ENCODE data around the gene CACNA1F.

Gene CACNA1F

DNA sequence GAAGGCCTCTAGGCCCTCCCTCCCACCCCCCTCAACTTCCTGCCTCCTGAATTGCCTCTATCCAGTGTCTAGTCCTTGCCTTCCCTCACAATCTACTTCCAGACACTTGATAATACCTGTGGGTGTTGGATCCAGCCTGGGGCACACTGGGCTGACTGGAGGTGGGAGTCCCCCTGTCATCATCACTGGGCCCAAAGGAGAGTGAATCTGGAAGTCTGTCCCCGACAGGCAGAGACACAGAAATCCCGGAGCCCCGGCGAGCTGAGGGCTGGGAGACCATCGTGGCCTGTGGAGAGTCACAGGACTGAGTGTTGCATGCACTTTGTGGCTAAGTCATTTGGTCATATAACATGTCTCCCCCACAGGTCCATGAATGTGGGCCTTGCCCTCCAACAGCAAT is 24.7 kb downstream of the CACNA1F start:
- H3K9me3 ChIP-seq (ENCODE audit: control insufficient read depth, insufficient read depth, low read length) = no peaks in the 10 kb centered on the region
- no peaks in the 10 kb centered on the region for H3K36me3 ChIP-seq (ENCODE audit: insufficient read depth, low read length)
- peaks cover 8% of the 10 kb centered on the region; the same call in 1 of the 2 replicates for H3K4me1 ChIP-seq (ENCODE audit: insufficient read depth, low read length)
- no peak overlapping the region for H3K9ac ChIP-seq (ENCODE audit: low read depth, low read length)

DNA sequence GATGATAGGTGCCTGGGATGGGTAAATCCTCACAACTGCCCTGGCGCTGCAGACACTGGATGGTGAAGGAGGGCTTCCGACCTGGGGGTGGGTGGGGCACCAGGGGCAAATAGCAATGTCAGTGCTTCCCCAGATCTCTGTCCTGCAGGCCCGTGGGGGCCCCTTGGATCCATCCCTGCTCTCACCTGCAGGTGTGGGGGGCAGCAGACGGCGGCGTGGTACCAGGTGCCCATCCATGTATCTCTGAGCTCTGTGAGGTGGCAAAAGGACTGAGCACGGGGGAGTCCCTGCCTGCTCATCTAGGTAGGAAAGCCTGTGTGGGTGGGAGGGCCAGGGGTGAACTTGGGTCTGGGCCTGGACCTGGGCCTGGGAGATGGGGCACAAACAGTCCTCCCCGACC is 26.6 kb downstream of the CACNA1F start:
- Histone ChIP-seq H3K9me3 (ENCODE audit: control insufficient read depth, insufficient read depth, low read length) (no peaks in the 10 kb centered on the region), H3K36me3 (ENCODE audit: insufficient read depth, low read length) (no peaks in the 10 kb centered on the region), H3K4me1 (ENCODE audit: insufficient read depth, low read length) (peaks cover 8% of the 10 kb centered on the region; the same call in 1 of the 2 replicates), H3K9ac (ENCODE audit: low read depth, low read length) (no peak overlapping the region)

DNA sequence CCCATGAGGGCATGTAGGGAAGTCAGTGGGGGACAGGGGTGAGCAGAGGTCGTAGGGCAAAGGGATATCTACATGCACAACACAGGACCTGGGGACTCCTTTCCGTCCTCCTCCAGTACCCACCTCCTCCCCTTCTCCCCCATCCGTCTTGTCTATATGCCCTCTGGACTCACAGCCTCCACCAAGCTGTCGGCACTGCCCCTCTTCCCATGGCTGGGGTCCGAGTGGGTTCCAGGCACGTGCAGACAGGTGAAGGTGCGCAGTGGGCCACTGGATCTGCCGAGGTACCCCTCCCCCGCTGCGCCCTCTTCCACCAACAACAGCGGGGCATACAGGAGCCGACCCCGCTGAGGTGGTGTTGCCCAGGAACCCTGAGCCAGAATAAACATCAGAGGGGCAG is 27.7 kb downstream of the CACNA1F start:
- Histone ChIP-seq H3K4me1 (ENCODE audit: insufficient read depth, low read length) (peaks cover 10% of the 10 kb centered on the region; the same call in 1 of the 2 replicates), H3K36me3 (ENCODE audit: insufficient read depth, low read length) (no peaks in the 10 kb centered on the region), H3K9ac (ENCODE audit: low read depth, low read length) (no peak overlapping the region), H3K9me3 (ENCODE audit: control insufficient read depth, insufficient read depth, low read length) (no peaks in the 10 kb centered on the region)

DNA sequence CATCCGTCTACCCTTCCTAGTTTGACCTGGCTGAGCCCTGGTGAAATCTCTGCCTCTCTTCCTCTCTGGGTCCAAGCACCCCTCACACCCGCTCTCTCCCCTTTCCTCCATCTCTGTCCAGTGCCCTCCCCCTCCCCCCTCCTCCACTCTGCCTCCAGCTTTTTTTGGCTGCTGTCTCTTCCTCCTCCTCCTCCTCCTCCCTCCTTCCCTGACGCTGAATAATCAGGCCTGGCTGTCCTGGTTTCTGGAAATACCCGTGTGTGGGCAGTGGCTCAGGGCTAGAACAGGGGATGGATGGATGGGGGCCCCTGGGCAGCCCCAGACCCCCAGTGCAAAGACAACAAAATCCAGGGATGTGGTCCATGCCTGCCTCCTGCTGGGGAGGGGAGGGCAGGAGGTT is 28.4 kb downstream of the CACNA1F start:
- peaks cover 10% of the 10 kb centered on the region; the same call in 1 of the 2 replicates for H3K4me1 ChIP-seq (ENCODE audit: insufficient read depth, low read length)
- H3K36me3 ChIP-seq (ENCODE audit: insufficient read depth, low read length) = no peaks in the 10 kb centered on the region
- no peak overlapping the region for H3K9ac ChIP-seq (ENCODE audit: low read depth, low read length)
- no peaks in the 10 kb centered on the region for H3K9me3 ChIP-seq (ENCODE audit: control insufficient read depth, insufficient read depth, low read length)

DNA sequence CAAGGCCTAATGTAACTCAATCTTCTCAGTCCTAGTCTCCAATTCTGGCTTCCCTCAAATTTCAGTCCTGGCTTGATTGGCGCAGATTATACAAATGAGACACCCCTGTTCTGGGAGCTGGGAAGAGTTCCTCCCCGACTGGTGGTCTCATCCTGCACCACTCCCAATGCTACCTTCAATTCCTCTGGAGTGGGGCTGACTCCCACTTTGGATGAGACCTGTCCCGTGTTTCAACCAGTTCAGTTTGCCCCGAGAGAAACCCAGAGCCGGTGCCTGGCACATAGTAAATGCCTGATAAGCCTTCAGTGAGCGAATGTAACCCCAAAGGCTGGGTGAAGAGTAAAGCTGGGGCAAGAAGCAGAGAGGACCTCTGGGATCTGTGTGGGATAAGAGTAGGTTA is 29.1 kb downstream of the CACNA1F start:
- H3K9me3 ChIP-seq (ENCODE audit: control insufficient read depth, insufficient read depth, low read length) = no peaks in the 10 kb centered on the region
- no peak overlapping the region for H3K9ac ChIP-seq (ENCODE audit: low read depth, low read length)
- H3K36me3 ChIP-seq (ENCODE audit: insufficient read depth, low read length) = no peaks in the 10 kb centered on the region
- H3K4me1 ChIP-seq (ENCODE audit: insufficient read depth, low read length) = peaks cover 4% of the 10 kb centered on the region; the same call in 1 of the 2 replicates

DNA sequence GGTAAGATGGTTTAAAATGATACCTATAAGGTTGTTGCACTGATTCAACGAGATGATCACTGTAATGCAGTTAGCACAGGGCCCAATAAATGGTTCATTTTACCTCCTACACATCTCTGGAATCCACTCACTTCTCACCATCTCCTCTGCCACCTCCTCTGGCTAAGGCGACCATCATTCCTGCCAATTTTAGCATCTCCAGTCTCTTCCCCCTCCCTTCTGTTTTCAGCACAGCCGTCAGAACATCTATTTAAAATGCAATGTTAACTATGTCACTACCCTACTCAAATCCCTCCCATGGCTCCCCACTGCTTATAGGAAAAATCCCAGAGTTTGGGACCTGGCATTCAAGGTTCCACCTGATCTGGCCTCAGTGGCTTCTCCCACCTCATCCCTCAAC is 29.6 kb downstream of the CACNA1F start:
- no peaks in the 10 kb centered on the region for H3K36me3 ChIP-seq (ENCODE audit: insufficient read depth, low read length)
- no peaks in the 10 kb centered on the region for H3K9me3 ChIP-seq (ENCODE audit: control insufficient read depth, insufficient read depth, low read length)
- peaks cover 2% of the 10 kb centered on the region; the same call in 1 of the 2 replicates for H3K4me1 ChIP-seq (ENCODE audit: insufficient read depth, low read length)
- H3K9ac ChIP-seq (ENCODE audit: low read depth, low read length) = no peak overlapping the region

DNA sequence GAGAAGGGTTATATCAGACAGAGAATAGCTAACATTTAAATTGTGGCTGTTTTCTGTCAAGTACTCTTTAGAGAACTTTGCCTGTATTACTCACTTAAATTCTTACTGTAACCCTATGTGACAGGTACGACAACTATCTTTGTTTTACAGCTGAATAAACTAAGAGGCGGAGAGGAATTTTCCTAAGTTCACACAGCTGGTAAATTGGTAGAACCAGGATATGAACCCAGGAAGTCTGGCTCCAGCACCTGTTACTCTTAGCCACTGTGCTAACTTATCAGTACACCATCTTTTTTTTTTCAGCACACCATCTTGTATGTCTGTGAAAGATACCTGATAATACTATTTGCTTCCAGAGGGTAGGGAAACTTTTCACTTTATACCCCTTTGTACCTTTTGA is 31.1 kb downstream of the CACNA1F start:
- Histone ChIP-seq H3K4me1 (ENCODE audit: insufficient read depth, low read length) (peaks cover 9% of the 10 kb centered on the region), H3K9ac (ENCODE audit: low read depth, low read length) (no peak overlapping the region), H3K9me3 (ENCODE audit: control insufficient read depth, insufficient read depth, low read length) (no peaks in the 10 kb centered on the region), H3K36me3 (ENCODE audit: insufficient read depth, low read length) (no peaks in the 10 kb centered on the region)

DNA sequence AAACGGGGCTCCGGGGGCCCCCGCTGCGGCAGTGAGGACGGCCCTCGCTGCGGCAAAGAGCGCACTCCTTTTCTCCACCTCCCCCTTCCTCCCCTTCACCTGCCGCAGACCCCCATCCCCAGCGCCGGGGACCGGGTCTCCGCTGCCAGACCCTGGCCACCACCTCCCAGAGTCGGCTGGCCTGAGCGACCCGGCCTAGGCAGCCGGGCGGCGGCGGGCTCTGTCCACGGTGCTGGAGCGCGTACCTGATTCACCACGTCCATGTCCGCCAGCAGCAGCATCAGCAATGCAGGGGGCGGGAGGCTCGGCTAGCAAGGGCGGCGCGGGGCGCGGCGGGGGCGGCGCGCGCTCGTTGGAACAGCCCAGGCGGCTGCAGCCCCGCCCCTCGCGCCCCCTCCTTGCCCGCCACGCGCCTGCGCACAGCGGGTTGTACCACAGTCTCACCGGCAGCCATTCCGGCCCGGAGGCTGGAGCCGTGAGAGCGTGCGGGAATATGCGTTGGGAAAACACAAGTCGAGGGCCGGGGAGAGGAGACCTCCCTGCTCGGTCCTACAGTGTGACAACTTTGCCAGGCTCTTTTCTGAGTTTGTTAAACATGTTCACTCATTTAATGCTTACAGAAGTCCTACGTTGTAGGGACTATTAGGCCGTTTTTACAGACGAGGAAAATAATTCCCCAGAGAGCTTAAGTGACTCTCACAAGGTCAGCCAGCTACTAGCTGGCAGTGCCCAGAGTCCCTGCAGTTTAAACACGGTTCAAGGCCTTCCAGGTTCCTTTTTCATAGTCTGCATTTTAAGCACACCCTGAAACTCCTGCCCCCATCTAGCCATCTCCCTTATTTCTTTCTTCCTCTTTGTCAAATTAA is 33.0 kb downstream of the CACNA1F start, which contains the start of gene SYP:
Gene SYP, minus strand, starts transcription at position 288 of the 866 bp plus-strand sequence. Its CDS starts 7 bp downstream, at position 281.
- peaks cover 9% of the 10 kb centered on the region for H3K4me1 ChIP-seq (ENCODE audit: insufficient read depth, low read length)
- no peaks in the 10 kb centered on the region for H3K9me3 ChIP-seq (ENCODE audit: control insufficient read depth, insufficient read depth, low read length)
- H3K36me3 ChIP-seq (ENCODE audit: insufficient read depth, low read length) = no peaks in the 10 kb centered on the region
- H3K9ac ChIP-seq (ENCODE audit: low read depth, low read length) = peak within 1 kb of the TSS; percentile 54

DNA sequence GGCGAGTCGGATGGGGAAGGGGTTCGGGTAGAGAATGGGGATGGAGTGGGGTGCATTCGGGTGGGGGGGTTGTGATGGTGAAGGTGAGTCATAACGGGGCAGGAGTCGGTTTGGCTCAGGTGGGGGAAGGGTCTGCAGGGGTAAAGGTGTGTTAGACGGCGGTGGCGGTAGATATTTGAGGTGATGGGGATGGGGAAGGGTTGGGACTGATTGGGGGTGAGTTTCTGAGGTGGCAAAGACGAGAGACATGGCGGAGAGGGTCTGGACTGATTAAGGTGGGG is 33.9 kb downstream of the CACNA1F start:
- peaks cover 9% of the 10 kb centered on the region for H3K4me1 ChIP-seq (ENCODE audit: insufficient read depth, low read length)
- H3K36me3 ChIP-seq (ENCODE audit: insufficient read depth, low read length) = no peaks in the 10 kb centered on the region
- no peaks in the 10 kb centered on the region for H3K9me3 ChIP-seq (ENCODE audit: control insufficient read depth, insufficient read depth, low read length)
- peak overlapping the region; percentile 54; the same call in 1 of the 2 replicates for H3K9ac ChIP-seq (ENCODE audit: low read depth, low read length)

DNA sequence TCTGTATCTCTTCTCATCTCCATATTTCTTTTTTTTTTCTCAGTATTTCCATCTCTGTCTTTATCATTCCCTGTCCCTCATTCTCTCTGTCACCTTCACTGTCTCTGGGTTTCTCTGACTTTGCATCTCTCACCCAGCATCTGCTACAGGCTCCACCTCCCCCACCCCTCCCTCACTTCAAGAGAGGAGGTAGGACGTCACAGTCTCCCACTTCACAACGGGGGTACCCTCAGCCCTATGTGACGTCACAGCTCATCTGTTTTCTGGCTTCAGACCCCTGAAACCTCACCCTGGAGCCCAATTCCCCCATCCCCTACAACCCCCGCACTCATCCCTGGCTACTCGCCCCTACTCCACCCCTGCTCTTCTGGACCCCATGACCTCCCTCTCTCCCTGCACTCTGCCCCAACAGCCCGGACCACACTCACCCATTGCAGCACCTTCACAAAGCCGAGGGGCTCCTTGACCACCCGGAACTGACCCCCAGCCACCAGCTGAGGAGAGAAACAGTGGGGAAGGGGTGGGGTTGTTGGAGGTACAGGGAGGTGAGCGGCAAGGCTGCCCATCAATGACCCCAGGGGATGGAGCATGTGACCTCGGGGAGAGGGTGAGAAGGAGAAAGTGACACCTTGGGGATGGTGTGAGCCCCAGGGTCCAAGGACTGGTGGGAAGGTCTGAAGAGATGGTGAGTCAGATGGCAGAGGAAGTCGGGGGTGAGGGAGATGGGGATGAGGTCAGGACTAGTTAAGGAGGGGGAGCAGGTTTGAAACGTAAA is 34.4 kb downstream of the CACNA1F start:
- Histone ChIP-seq H3K36me3 (ENCODE audit: insufficient read depth, low read length) (no peaks in the 10 kb centered on the region), H3K9ac (ENCODE audit: low read depth, low read length) (peak overlapping the region; percentile 54; the same call in 1 of the 2 replicates), H3K9me3 (ENCODE audit: control insufficient read depth, insufficient read depth, low read length) (no peaks in the 10 kb centered on the region), H3K4me1 (ENCODE audit: insufficient read depth, low read length) (peaks cover 9% of the 10 kb centered on the region)

DNA sequence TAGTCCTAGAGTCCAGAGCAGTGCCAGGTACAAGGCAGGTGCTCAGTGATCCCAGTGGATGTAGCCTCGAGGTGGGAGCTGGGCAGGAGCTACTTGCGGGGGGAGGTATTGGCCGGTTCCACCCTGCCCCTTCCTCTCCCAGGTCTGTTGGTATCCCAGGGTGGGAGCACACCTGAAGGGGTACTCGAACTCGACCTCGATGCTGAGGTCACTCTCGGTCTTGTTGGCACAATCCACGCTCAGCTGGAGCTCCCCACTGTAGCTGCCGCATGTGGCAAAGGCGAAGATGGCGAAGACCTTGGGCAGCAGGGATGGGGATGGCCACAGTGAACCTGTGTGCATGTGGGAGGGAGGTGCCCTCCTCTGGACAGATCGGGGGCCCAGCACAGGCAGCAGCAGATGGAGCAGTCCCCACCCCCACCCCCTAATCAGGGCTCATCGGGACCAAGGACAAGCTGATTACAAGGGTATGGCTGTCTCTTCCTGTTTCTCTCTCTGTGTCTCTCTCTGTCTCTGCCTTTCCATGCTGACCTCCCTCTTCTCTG is 35.5 kb downstream of the CACNA1F start:
- Histone ChIP-seq H3K9me3 (ENCODE audit: control insufficient read depth, insufficient read depth, low read length) (no peaks in the 10 kb centered on the region), H3K9ac (ENCODE audit: low read depth, low read length) (no peak overlapping the region), H3K36me3 (ENCODE audit: insufficient read depth, low read length) (no peaks in the 10 kb centered on the region), H3K4me1 (ENCODE audit: insufficient read depth, low read length) (peaks cover 9% of the 10 kb centered on the region)

DNA sequence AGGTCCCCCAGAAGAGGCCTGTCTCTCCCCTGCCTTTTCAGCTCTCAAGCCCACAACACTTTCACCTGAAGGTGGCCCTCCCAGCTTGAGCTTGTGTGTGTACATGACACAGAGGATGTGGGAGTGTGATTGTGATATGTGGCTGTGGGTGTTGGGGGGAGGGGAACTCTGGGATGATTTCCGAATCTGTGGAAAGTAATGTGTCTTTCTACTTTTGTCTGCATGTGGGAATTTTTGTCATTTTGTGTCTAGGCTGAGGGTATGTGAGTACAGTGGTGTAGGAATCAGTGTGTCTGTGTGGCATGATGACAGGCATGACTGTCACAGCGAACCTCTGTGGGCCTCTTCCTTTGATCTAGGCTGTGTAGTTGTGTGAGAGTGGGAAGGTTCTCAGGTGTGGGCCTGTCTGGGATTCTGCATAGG is 39.6 kb downstream of the CACNA1F start:
- peaks cover 7% of the 10 kb centered on the region for H3K4me1 ChIP-seq (ENCODE audit: insufficient read depth, low read length)
- H3K9me3 ChIP-seq (ENCODE audit: control insufficient read depth, insufficient read depth, low read length) = no peaks in the 10 kb centered on the region
- H3K9ac ChIP-seq (ENCODE audit: low read depth, low read length) = no peak overlapping the region
- H3K36me3 ChIP-seq (ENCODE audit: insufficient read depth, low read length) = no peaks in the 10 kb centered on the region

DNA sequence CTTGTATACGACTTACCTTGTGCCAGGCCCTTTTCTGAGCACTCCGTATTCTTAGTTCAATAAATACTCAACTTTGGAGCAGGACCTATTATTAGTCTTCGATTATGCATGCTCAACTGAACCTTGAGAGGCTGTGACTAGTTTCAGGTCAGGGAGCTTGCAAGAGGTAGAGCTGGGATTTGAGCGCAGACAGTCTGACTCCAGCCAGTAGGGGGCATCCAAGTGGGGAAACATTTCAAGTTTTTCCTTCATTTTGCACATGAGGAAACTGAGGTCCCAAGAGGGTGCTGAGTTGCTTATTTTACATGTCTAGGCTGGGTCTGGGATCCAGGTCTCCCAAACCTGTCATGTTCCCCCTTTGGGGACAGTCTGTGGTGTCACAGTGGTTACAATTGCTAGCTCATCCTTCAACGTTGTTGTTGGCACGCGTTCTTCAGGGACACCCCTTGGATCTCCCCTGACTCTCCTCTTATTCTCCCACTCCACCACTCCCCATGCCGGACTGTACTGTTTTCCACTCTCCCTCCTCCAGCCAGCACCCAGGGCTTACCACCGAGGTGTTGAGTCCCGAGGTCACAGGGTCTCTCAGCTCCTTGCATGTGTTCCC is 40.3 kb downstream of the CACNA1F start:
- H3K9me3 ChIP-seq (ENCODE audit: control insufficient read depth, insufficient read depth, low read length) = no peaks in the 10 kb centered on the region

DNA sequence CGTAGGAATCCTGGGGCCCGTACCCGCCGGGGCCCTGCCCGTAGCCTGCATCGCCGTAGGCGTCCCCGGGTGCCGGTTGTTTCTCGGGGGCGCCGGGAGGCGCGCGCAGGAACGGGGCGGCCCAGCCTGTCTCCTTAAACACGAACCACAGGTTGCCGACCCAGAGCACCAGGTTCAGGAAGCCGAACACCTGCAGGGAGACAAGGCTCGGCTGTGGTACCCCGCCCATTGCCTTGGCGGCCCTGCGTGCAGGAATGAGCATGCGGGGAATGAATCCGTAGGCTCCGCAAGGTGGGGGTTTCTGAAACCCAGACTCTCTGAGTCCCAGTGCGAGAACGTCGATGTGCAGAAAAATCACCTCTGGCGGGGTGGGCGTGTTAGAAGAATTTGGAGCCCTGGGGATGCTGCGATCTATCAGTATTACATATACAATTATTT is 41.5 kb downstream of the CACNA1F start:
- H3K9me3 ChIP-seq (ENCODE audit: control insufficient read depth, insufficient read depth, low read length) = no peaks in the 10 kb centered on the region
- H3K4me1 ChIP-seq (ENCODE audit: insufficient read depth, low read length) = peaks cover 8% of the 10 kb centered on the region; the same call in 1 of the 2 replicates
- peak overlapping the region; percentile 69 for H3K9ac ChIP-seq (ENCODE audit: low read depth, low read length)
- no peaks in the 10 kb centered on the region for H3K36me3 ChIP-seq (ENCODE audit: insufficient read depth, low read length)

More for the DNA sequence above, 40.3 kb downstream of the CACNA1F start:
- Histone ChIP-seq H3K4me1 (ENCODE audit: insufficient read depth, low read length) (peaks cover 5% of the 10 kb centered on the region), H3K36me3 (ENCODE audit: insufficient read depth, low read length) (no peaks in the 10 kb centered on the region), H3K9ac (ENCODE audit: low read depth, low read length) (no peak overlapping the region)

Data from ES-I3 (cell line).